ENCODE results near the gene FIGLA.
"Not testable (repeated sequence)": the region's sequence is repeated elsewhere in the genome, so short reads cannot be mapped to it uniquely, and the experiment has no call there.

Gene FIGLA

DNA sequence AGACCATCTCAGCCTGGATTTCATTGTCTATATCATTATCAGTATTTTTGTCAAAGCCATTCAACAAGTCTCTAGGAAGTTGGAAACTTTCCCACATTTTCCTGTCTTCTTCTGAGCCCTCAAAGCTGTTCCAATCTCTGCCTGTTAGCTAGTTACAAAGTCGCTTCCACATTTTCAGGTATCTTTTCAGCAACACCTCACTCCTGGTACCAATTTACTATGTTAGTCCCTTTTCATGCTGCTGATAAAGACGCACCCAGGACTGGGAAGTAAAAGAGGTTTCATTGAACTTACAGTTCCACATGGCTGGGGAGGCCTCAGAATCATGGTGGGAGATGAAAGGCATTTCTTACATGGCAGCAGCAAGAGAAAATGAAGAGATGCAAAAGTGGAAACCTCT is 9.3 kb upstream of the FIGLA start:
- TF ChIP-seq, protein P1, sequence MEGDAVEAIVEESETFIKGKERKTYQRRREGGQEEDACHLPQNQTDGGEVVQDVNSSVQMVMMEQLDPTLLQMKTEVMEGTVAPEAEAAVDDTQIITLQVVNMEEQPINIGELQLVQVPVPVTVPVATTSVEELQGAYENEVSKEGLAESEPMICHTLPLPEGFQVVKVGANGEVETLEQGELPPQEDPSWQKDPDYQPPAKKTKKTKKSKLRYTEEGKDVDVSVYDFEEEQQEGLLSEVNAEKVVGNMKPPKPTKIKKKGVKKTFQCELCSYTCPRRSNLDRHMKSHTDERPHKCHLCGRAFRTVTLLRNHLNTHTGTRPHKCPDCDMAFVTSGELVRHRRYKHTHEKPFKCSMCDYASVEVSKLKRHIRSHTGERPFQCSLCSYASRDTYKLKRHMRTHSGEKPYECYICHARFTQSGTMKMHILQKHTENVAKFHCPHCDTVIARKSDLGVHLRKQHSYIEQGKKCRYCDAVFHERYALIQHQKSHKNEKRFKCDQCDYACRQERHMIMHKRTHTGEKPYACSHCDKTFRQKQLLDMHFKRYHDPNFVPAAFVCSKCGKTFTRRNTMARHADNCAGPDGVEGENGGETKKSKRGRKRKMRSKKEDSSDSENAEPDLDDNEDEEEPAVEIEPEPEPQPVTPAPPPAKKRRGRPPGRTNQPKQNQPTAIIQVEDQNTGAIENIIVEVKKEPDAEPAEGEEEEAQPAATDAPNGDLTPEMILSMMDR (IDR thresholded peaks at IDR 0.05; ENCODE audit: insufficient read depth, low read depth, low read length, missing control alignments), result no peak
- no peak for DNase-seq (ENCODE audit: low read depth)
- no peak overlapping the region for H3K4me3 ChIP-seq (ENCODE audit: low read length)

DNA sequence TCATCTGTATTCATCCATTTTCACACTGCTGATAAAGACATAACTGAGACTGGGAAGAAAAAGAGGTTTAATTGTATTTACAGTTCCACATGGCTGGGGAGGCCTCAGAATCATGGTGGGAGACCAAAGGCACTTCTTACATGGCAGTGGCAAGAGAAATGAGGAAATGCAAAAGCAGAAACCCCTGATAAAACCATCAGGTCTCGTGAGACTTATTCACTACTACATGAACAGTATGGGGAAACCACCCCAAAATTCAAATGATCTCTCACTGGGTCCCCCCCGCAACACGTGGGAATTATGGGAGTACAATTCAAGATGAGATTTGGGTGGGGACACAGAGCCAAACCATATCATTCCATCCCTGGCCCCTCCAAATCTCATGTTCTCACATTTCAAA is 7.6 kb upstream of the FIGLA start:
- not testable (repeated sequence) for DNase-seq (ENCODE audit: low read depth); H3K4me3 ChIP-seq (ENCODE audit: low read length)

DNA sequence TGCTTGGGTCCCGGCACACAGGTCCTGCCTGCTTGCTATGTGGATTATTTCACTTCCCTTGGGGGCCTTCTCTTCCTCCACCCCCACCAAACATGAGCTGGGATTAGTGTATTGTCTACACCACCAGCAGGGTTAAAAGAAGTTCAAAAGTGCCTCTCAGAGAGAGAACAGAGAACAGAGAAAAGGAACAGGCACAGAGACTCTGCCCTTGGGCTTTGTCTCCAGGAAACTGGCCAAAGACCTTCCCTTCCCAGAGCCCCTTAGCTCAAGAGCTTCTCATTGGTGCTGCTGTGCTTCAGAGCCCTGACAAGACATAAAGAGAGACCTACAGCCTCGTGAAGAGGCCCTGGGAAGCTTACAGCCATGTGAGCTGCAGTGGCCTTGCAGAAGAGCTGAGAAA is 7.1 kb upstream of the FIGLA start:
- TF ChIP-seq, protein P1 (IDR thresholded peaks at IDR 0.05; ENCODE audit: insufficient read depth, low read depth, low read length, missing control alignments), result no peak
- DNase-seq (ENCODE audit: low read depth), result no peak
- H3K4me3 ChIP-seq (ENCODE audit: low read length), result no peak overlapping the region

DNA sequence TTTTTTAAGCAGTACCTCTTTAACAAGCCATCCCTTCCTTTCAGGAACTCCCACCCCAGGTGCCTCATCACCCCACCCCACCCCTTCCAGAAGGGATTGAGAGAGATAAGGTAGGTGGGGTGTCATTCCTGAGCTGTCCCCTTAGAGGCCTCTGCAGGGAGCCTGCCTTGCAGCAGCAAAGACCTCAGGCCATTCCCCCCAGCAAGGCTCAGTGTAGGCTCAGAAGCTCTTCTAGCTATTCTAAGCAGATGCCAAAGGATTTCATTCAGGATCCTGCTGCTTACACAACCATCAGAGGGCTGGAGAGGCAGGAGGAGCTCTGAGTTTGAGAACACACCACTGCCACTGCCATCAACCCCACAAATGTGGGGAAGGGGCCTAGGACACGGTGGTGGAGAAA is 5.8 kb upstream of the FIGLA start:
- TF ChIP-seq, protein P1 (IDR thresholded peaks at IDR 0.05; ENCODE audit: insufficient read depth, low read depth, low read length, missing control alignments), result no peak
- H3K4me3 ChIP-seq (ENCODE audit: low read length), result no peak overlapping the region
- no peak for DNase-seq (ENCODE audit: low read depth)

DNA sequence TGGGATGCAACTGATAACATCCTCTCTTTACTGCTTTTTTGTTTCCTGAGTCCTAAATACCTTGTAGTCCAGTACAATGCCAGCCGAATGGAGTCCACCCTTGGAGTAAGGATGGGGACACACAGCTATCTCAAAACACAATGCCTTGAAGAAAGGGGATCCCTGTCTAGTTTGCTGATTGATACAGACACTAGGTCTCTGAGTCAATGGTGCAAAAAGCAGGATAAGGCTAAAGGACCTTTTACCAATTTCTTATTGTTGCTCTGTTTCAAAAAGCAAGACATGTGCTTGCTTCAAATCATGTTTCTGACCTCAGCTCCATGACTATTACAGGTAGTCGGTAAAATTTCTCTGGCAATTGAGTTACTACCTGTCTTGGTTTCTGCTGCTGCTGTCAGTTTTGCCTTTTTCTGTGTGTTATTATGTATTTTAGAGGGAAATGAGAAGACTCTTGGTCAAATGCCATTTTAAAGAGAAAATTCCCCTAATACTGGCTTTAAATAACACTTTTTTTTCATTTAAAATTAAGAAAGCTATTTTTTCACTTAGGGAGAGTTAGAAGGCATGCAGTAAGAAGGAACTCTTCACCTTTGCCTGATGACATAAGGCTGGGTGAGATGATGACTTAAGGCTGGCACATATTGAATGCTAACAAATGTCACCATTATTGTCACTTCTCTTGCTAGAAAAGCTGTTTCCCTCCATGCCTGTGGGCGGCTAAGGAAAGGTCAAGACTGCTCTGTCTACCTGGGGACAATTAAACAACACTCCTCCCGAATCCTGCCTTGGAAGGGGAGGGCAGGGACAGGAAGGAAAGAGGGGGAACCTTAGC is 4.9 kb upstream of the FIGLA start:
- DNase-seq (ENCODE audit: low read depth), result no peak
- H3K4me3 ChIP-seq (ENCODE audit: low read length), result no peak overlapping the region
- TF ChIP-seq, protein P1 (IDR thresholded peaks at IDR 0.05; ENCODE audit: insufficient read depth, low read depth, low read length, missing control alignments), result no peak

DNA sequence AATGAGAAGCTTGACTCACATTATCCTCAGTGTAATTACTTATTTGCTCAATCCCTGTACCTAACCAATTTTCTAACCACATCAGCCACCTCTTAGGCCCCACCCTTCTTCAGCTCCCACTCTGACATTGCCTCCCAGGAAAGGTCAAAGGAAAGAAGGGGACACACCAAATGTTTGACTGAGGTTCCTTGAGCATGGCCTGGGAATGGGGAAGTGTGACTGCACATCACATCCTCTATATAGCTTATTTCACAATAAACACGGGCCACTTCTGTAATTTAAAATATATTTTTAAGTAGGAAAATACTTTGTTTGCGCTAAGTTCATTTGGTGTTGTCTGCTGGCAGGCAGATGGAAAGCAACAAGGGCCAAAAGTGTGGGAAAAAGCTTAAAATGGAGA is 3.0 kb upstream of the FIGLA start:
- no peak for DNase-seq (ENCODE audit: low read depth)
- H3K4me3 ChIP-seq (ENCODE audit: low read length), result no peak overlapping the region
- TF ChIP-seq, protein P1 (IDR thresholded peaks at IDR 0.05; ENCODE audit: insufficient read depth, low read depth, low read length, missing control alignments), result no peak

DNA sequence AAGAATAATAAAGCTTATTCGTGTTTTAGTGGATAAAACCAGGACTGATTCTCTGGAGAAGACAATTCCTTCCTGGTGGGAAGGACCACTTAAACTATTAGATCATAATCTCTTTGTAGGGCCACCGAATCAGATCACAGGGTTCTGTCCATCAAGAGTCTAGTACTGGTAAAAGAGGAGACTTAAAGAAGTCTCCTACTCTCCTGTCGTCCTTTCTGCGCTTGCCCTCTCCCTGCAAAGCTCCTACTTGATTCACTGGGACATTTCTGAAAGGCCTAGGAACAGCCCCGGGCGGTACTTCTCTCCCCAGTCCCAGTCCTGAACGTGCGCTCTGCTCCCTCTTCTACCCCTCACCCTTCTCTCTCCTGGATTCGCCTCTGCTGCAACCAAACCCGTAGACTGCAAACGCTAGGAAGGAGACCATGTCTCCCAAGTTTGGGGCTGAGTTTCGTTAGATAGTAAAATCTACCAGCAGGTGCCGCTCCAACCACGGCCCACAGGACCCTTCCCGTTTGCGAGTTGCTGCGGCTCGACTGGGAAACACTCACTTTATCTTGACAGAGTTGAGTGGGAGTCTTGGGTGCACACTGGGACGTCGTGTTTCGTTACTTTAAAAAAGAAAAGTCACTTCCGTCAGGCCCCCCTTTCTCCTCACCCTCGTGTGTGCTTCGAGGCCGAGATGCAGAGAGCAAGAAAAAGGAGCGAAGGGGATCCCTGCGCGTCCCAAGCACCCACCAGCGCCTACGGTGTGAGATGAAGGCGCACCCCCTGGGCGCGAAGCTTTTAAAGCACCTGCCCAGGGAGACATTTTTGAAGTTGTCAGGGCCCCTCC is 923 bp downstream of the FIGLA start:
- H3K4me3 ChIP-seq (ENCODE audit: low read length), result no peak overlapping the region
- DNase-seq (ENCODE audit: low read depth), result peak; percentile 65
- TF ChIP-seq, protein P1 (IDR thresholded peaks at IDR 0.05; ENCODE audit: insufficient read depth, low read depth, low read length, missing control alignments), result peak; percentile 66

Data from epithelial cell of esophagus (primary cell).